ENCODE results near the gene ANXA7. TPM values are rescaled to one million over a fixed set of nuclear protein-coding genes. Genes with fewer than 3 reads are reported as not detected.
"Not testable (repeated sequence)": the region's sequence is repeated elsewhere in the genome, so short reads cannot be mapped to it uniquely, and the experiment has no call there.

The ANXA7 gene
- total RNA-seq, 2 experiments from 2014 or later = 77.7 to 79.6 TPM

GRCh38 chr10:73338801-73339368 is 75.0 kb downstream of the ANXA7 start:
- no peaks in the 10 kb centered on the region for H3K9me3 Mint-ChIP-seq
- H3K27ac ChIP-seq (ENCODE audit: low read depth in 1 of 2, low read length in 2 of 2) = no peak overlapping the region
- H3K4me1 Mint-ChIP-seq (ENCODE audit: low read depth) = no peaks in the 10 kb centered on the region
- H3K36me3 Mint-ChIP-seq (ENCODE audit: low read depth) = no peaks in the 10 kb centered on the region
- no peak overlapping the region for H3K4me3 ChIP-seq (ENCODE audit: low read length)
- H3K27ac Mint-ChIP-seq = no peak overlapping the region
- no peak overlapping the region for H3K4me3 Mint-ChIP-seq
- ATAC-seq (ENCODE audit: poor library complexity) (no peak), DNase-seq (no peak)
- no peaks in the 10 kb centered on the region for H3K4me1 ChIP-seq (ENCODE audit: insufficient read depth, low read length)
- H3K27me3 ChIP-seq (ENCODE audit: control insufficient read depth in 1 of 2, insufficient read depth in 2 of 2, low read length in 2 of 2) = no peaks in the 10 kb centered on the region
- no peak for TF ChIP-seq CTCF (IDR thresholded peaks at IDR 0.05)
- no peaks in the 10 kb centered on the region for H3K9me3 ChIP-seq (ENCODE audit: control insufficient read depth in 1 of 2, insufficient read depth in 1 of 2, low read length in 2 of 2)
- ChIA-PET CTCF (no interaction called here), POLR2A (no interaction called here)
- H3K27me3 Mint-ChIP-seq = no peaks in the 10 kb centered on the region
- H3K36me3 ChIP-seq (ENCODE audit: insufficient read depth, low read length) = no peaks in the 10 kb centered on the region
- intact Hi-C loops (cut with DNase I, micrococcal nuclease) = no loop called here

- H3K27ac Mint-ChIP-seq = no peak overlapping the region
- Histone ChIP-seq H3K36me3 (ENCODE audit: insufficient read depth, low read length) (no peaks in the 10 kb centered on the region), H3K4me3 (ENCODE audit: low read length) (no peak overlapping the region), H3K4me1 (ENCODE audit: insufficient read depth, low read length) (no peaks in the 10 kb centered on the region), H3K27me3 (ENCODE audit: control insufficient read depth in 1 of 2, insufficient read depth in 2 of 2, low read length in 2 of 2) (no peaks in the 10 kb centered on the region), H3K9me3 (ENCODE audit: control insufficient read depth in 1 of 2, insufficient read depth in 1 of 2, low read length in 2 of 2) (no peaks in the 10 kb centered on the region), H3K27ac (ENCODE audit: low read depth in 1 of 2, low read length in 2 of 2) (no peak overlapping the region)
- POLR2A ChIA-PET = no interaction called here
- DNase-seq (no peak), ATAC-seq (ENCODE audit: poor library complexity) (no peak)
- no peaks in the 10 kb centered on the region for H3K4me1 Mint-ChIP-seq (ENCODE audit: low read depth)
- CTCF ChIA-PET = no interaction called here
- no peaks in the 10 kb centered on the region for H3K27me3 Mint-ChIP-seq
- H3K9me3 Mint-ChIP-seq = no peaks in the 10 kb centered on the region
- intact Hi-C loops (cut with DNase I, micrococcal nuclease) = no loop called here
- no peaks in the 10 kb centered on the region for H3K36me3 Mint-ChIP-seq (ENCODE audit: low read depth)
- H3K4me3 Mint-ChIP-seq = no peak overlapping the region
- no peak for TF ChIP-seq CTCF (IDR thresholded peaks at IDR 0.05)
Observed at GRCh38 chr10:73333202-73333601, 80.7 kb downstream of the ANXA7 start.

DNA sequence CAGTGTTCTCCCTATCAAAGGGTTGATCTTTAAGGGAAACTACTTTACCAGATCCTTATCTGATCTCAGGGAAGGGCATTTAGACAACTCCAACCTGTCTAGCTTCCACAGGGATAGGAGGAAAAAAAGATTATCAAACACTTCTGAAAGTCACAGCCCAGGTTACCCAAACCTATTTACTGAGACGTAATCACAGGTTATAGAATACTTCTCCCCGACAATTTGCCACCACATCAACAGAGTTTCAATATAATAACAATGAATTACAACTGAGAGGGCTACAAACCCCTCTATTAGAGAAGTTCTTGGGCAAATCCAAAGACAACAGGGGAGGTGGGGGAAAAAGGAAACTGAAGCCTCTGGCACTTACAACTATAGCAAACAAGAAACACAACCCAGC is 81.5 kb downstream of the ANXA7 start:
- no peaks in the 10 kb centered on the region for H3K9me3 Mint-ChIP-seq
- no peaks in the 10 kb centered on the region for H3K4me1 Mint-ChIP-seq (ENCODE audit: low read depth)
- H3K36me3 ChIP-seq (ENCODE audit: insufficient read depth, low read length) = no peaks in the 10 kb centered on the region
- no peak for TF ChIP-seq CTCF (IDR thresholded peaks at IDR 0.05)
- no peak overlapping the region for H3K4me3 Mint-ChIP-seq
- H3K27ac Mint-ChIP-seq = no peak overlapping the region
- no peak overlapping the region for H3K27ac ChIP-seq (ENCODE audit: low read depth in 1 of 2, low read length in 2 of 2)
- no peaks in the 10 kb centered on the region for H3K27me3 ChIP-seq (ENCODE audit: control insufficient read depth in 1 of 2, insufficient read depth in 2 of 2, low read length in 2 of 2)
- ChIA-PET POLR2A (no interaction called here), CTCF (no interaction called here)
- no peaks in the 10 kb centered on the region for H3K36me3 Mint-ChIP-seq (ENCODE audit: low read depth)
- H3K9me3 ChIP-seq (ENCODE audit: control insufficient read depth in 1 of 2, insufficient read depth in 1 of 2, low read length in 2 of 2) = no peaks in the 10 kb centered on the region
- intact Hi-C loops (cut with DNase I, micrococcal nuclease) = no loop called here
- H3K4me1 ChIP-seq (ENCODE audit: insufficient read depth, low read length) = no peaks in the 10 kb centered on the region
- no peak overlapping the region for H3K4me3 ChIP-seq (ENCODE audit: low read length)
- ATAC-seq (ENCODE audit: poor library complexity) (no peak), DNase-seq (no peak)
- H3K27me3 Mint-ChIP-seq = no peaks in the 10 kb centered on the region

- H3K9me3 ChIP-seq (ENCODE audit: control insufficient read depth in 1 of 2, insufficient read depth in 1 of 2, low read length in 2 of 2); H3K4me1 Mint-ChIP-seq (ENCODE audit: low read depth); POLR2A ChIA-PET; H3K4me1 ChIP-seq (ENCODE audit: insufficient read depth, low read length); DNase-seq; intact Hi-C loops (cut with DNase I, micrococcal nuclease); ATAC-seq (ENCODE audit: poor library complexity); H3K27ac Mint-ChIP-seq; H3K4me3 Mint-ChIP-seq; H3K9me3 Mint-ChIP-seq; H3K4me3 ChIP-seq (ENCODE audit: low read length); H3K27me3 ChIP-seq (ENCODE audit: control insufficient read depth in 1 of 2, insufficient read depth in 2 of 2, low read length in 2 of 2); H3K36me3 Mint-ChIP-seq (ENCODE audit: low read depth); H3K36me3 ChIP-seq (ENCODE audit: insufficient read depth, low read length); H3K27ac ChIP-seq (ENCODE audit: low read depth in 1 of 2, low read length in 2 of 2); H3K27me3 Mint-ChIP-seq; CTCF ChIA-PET: not testable (repeated sequence)
Observed at GRCh38 chr10:73328523-73328922, 85.3 kb downstream of the ANXA7 start.

- H3K27me3 Mint-ChIP-seq; H3K9me3 Mint-ChIP-seq; H3K4me3 Mint-ChIP-seq; H3K36me3 Mint-ChIP-seq (ENCODE audit: low read depth); H3K27me3 ChIP-seq (ENCODE audit: control insufficient read depth in 1 of 2, insufficient read depth in 2 of 2, low read length in 2 of 2); H3K4me3 ChIP-seq (ENCODE audit: low read length); intact Hi-C loops (cut with DNase I, micrococcal nuclease); H3K4me1 ChIP-seq (ENCODE audit: insufficient read depth, low read length); H3K36me3 ChIP-seq (ENCODE audit: insufficient read depth, low read length); DNase-seq; H3K4me1 Mint-ChIP-seq (ENCODE audit: low read depth); H3K9me3 ChIP-seq (ENCODE audit: control insufficient read depth in 1 of 2, insufficient read depth in 1 of 2, low read length in 2 of 2); H3K27ac ChIP-seq (ENCODE audit: low read depth in 1 of 2, low read length in 2 of 2); POLR2A ChIA-PET; CTCF ChIA-PET; ATAC-seq (ENCODE audit: poor library complexity); H3K27ac Mint-ChIP-seq: not testable (repeated sequence)
Observed at GRCh38 chr10:73325290-73325689, 88.6 kb downstream of the ANXA7 start.
